GM21529 (cell line): Measurements from ENCODE around the gene HMG20A.
A peak's percentile ranks its signal among the peaks of the same experiment; 100 is the strongest.
"Not testable (repeated sequence)": the region's sequence is repeated elsewhere in the genome, so short reads cannot be mapped to it uniquely, and the experiment has no call there.

Source experiments
- ATAC-seq: cut with Tn5 transposase; IDR thresholded peaks from one replicate; pipeline ENCODE4 v1.9.1; 2021; ENCODE audit not compliant: unreplicated experiment

HMG20A gene

DNA sequence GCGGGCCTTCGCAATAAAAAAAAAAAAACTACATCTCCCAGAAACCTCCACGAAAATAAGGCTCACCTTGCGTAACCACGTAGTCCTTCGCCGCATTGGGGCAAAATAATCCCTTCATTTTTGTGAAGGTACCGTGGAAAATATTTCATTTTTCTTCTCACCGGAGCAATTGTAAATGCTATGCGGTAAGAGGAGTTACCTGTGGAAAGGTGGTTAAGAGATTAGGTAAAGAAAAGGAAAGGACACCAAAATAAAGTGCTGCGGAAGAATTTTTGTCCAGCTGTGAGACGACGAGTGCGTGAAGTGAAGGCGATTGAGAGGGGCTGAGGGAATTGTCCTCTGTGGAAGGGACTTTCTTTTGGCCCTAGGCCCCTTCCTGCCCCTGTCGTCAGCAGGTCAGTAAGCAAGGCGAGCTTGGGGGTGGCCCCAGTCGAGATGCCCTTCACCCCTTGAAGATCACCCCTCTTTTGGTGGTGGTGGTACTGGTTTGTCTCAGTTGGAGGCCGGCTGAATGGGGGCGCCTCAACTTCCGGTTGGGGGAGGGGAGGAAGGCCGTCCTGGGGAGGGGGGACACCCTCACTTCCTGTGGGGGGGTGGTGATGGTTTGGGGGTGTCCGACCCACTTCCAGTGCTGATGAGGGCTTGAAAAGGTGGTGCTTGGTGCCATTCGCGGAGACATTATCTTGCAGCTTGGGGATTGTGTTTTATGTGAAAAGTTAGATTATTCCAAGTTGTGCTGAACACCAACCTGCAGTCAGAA is at the start of gene HMG20A:
Gene HMG20A, plus strand, starts transcription at position 279 of the 760 bp plus-strand sequence. CDS start 37,520 bp downstream, outside the sequence.
- ATAC-seq, result peak; percentile 37

DNA sequence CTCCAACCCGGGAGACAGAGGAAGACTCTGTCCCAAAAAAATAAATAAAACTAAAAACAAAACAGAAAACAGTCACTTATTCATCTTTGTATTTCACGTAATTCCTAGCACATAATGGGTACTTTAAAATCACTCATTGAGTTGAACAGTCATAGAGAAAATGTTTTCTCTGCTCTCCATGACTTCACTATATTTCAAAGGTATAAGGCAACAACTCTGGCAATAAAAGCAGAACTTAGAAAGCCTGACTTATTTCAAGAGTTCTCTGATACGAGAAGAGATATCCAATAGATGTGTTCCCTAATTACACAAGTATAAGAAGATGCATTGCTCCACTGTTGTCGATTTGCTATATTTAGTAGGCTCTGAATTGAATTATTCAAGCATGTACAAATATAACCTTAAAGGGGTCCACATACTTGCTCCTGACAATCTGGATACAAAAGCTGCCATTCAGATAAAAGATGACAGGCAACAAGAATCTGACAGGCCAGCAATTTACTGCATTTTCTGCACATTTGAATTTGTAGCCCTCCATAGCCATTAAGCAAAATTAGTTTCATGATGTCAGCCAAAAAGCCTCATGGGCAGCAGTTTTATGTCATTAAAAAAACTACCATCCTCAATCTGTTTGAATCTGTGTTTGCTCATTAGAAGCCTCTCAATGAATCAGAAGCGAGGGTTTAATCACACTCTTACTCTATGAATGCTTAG is 48.7 kb upstream of the HMG20A start:
- ATAC-seq, result no peak

DNA sequence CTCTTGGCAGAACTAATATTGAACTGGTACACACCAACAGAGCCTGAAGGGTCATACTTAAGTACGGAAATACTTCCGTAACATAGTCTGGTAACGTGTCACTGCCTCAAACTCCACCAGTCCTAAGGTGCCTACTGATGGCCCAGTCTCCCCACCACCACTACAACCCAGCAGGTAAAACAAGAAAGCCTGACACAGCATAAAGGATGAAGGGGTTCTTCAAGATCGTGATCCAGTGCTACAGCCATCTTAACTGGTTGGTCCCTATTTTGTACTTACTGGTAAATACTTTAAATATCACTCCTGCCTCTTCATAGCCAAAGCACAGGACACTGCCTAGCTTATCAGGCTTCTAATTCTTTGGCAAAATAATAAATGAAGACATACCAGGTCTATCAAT is 47.2 kb upstream of the HMG20A start:
- ATAC-seq, result no peak

DNA sequence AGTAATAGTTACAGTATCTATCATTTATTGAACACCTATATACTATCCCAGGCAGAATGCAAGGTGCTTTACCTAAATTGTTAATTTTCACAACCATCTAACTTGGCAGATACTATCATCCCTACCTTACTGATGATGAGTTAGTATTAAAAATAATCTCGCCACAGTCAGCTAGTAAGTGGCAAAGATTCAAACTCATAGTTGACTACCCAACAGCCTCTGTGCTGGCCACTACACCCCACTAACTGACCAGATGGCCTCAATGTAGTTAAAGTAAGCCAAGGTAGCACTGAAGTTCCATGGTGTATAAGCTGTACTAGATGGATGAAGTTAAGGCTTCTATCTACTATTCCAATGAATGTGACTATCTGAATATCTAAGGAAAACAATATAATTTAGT is 45.6 kb upstream of the HMG20A start:
- ATAC-seq, result no peak

DNA sequence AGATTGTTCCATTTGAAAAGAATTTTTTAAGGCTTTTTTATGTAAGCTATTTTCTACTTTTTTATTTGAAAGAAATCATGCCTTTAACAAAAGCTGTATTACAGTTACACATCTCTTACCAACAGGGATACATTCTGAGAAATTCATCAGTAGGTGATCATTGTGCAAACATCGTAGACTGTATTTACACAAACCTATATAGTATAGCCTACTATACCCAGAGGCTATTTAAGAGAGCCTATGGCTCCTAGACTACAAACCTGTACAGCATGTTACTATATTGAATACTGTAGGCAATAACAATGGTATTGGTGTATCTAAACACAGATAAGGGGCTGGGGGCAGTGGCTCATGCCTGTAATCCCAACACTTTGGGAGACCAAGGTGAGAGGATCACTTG is 43.9 kb upstream of the HMG20A start:
- ATAC-seq, result no peak

DNA sequence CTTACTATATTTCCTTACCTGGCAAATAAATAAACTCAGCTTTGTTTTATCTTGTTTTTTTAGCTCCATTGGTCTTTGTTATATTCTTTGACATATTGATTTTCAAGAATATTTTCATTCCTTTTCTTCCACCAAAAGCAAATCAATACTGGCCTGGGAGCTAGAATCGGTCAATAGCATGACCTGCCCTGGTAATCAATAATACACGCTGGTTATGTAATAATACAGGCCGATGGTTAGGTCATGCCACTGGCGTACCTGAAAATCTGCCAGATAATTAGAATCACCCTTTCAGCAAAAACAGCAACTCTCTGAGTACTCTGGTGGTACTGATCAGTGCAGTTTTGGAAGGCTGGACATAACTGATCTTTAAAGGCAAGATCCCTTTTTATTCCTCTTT is 40.7 kb upstream of the HMG20A start:
- no peak for ATAC-seq

DNA sequence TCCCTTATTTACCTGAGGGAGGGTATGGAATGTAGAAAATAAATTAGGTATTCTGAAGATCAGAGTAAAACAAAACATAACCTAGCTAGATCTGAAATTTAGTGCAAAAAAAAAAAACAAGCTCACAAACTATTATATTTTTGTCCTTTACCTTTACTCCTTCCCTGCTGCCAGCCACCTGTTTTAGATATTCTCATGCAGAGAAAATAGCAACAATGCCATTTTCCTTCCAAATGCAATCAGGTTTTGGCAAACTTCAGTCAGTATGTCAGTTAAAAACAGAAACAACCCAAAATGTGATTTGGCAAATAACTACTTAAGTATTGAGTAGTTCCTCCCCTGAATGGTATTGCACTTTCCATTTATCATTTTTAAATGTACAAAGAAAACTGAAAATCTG is 36.6 kb upstream of the HMG20A start:
- ATAC-seq, result no peak

DNA sequence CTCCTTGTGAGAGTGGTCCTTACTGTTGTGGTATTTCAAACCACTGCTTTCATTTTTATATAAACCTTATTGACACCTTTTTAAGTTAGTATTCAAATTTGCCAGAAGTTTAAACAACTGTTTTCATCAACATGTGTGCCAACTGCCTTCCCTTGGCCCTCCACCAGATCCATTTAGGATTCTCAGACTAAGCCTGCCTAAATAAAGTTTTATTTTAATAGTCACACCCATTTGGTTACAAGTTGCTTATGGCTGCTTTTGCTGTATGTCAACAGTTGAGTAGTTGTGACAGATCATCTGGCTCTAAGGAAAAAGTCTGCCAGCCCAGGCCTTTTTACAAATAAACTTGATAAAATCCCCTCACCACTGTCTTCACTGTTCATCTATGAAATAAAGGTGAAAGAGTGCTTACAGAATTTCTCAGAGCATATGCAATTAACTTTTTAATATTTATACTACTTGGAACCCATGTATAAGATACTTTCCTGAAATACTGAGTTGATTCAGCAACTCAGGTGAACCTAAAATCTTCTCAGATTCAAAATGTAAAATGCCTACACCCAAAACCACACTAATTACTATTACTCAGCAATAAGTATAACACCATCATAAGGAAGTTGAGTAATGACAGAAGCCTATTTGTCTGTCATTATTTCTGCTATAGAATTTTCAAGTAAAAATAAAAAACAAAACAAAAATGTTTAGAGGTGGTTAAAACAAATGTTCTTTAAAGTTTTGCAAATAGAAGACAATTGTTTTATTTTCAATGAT is 35.9 kb upstream of the HMG20A start:
- no peak for ATAC-seq

DNA sequence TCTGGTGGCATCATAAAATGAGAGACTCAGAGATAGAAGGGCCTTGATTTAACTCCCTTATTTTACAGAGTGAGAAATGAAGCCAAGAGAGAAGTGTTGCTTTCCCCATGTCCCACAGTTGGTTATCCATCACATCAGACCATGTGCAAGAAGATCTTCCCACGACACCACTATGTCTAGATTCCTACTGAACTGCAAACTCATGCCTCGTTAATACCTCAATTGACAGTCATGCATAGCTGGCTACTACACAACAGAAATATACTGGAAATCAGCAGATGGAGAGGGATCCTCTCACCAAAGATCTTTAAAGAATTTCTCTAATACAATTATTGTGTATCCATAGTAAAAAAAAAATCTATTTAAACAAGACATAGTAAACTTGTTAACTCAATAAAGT is 34.1 kb upstream of the HMG20A start:
- ATAC-seq, result no peak

DNA sequence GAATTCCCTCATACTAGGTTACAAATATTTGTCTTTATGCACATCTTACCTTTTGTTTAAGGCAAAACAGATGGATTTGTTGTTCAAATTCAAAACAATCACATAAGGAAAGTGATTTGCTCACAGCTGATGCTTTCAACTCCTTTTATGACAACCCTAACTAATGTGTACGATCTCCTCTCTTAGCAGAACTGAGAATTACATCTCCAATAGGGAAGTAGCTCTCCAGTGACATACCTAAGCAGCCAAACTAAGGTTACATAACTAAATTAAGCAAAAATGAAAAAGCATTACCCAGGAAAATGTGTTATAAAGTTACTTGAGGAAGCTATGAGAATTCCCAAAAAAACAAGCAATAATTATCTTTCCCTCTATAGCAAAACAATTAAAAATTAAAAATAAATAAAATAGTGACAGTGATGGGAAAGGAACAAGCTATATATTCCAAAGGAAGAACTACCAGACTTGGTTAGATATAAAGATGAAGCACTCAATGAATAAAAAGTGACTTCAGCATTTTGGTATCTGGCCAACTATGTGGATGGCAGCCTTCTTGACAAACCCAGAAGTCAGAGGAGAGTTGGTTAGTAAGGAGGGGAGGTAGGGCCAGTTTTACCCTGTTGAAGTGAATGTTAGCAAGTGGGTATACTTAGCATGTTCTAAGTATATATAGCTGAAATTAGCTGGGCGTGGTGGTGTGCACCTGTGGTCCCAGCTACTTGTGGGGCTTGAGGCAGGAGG is 33.2 kb upstream of the HMG20A start:
- ATAC-seq, result no peak

DNA sequence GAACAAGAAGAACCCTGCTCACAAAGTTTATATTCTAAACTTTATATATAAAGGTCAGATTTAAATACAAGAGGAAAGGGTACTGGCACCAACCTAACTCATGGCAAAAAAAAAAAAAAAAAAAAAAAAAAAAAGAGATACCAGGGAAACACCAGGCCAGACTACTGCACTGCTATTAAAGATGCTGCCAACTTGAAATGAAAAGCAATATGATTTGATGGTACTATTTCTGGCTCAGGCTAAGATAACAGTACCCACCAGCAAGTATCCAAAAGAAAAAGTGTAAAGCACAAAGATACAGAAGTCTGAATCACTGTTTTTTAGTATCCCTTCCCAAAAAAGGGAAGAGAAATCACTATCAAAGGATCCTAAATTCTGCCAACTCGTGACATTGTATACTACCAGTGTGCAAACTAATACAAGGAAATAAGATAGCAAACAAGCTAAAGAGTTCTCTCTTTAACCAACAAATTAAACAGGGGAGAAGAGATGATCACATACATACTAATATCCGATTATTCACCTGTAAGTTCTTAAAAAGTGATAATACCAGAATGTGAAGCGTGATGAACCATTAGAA is 29.2 kb upstream of the HMG20A start:
- ATAC-seq, result no peak

DNA sequence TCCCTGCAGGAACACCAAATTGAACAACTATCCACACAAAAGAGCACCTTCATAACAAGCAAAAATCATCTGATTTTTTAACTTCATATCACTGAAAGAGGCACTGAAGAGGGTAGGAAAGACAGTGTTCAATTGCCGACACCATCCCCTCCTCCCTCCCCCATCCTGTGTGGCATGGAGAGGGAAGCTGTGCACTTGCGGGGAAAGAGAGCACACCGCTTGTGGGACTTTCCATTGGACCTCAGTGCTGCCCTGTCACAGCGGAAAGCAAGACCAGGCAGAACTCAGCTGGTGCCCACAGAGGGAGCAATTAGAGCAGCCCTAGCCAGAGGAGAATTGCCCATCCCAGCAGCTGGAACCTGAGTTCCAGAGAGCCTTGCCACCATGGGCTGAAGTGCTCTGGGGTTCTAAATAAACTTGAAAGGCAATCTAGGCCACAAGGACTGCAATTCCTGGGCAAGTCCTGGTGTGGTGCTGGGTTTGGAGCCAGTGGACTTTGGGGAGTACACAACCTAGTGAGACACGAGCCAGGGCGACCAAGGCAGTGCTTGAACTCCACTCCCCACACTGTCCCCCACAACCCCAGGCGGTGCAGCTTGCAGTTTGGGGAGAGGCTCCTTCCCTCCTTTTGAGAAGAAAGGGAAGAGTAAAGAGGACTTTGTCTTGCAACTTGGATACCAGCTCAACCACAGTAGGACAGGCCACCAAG is 27.8 kb upstream of the HMG20A start:
- ATAC-seq, result no peak

DNA sequence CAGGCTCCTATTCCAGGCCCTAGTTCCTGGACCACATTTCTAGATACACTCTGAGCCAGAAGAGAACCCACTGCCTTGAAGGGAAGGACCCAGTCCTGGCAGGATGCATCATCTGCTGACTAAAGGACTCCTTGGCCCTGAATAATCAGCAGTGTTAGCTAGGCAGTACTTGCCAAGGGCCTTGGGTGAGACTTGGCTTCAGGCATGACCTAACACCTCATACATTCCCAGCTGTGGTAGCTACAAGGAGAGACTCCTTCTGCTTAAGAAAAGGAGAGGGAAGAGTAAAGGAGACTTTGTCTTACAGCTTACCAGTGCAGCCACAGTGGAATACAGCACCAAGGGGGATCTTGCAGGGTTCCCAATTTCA is 27.2 kb upstream of the HMG20A start:
- ATAC-seq, result no peak

DNA sequence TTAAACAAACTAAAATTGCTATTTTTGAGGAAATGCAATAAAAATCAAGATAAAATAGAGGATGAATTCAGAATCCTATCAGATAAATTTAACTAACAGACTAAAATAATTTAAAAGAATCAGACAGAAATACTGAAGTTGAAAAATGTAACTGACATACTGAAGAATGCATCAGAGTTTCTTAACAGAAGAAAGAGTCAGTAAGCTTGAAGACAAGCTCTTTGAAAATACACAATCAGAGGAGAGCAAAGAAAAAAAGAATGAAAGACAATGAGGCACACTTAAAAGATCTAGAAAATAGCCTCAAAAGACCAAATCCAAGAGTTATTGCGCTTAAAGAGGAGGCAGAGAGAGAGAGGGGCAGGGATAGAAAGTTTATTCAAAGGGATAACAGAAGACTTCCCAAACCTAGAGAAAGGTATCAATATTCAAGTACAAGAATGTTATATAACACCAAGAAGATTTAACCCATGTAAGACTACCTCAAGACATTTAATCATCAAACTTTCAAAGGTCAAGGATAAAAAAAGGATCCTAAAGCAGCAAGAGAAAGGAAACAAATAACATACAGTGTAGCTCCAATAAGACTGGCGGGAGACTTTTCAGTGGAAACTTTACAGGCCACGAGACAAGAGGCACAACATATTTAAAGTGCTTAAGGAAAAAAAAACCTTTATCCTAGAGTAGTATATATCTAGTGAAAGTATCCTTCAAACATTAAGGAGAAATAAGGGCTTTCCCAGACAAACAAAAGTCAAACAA is 25.5 kb upstream of the HMG20A start:
- no peak for ATAC-seq

DNA sequence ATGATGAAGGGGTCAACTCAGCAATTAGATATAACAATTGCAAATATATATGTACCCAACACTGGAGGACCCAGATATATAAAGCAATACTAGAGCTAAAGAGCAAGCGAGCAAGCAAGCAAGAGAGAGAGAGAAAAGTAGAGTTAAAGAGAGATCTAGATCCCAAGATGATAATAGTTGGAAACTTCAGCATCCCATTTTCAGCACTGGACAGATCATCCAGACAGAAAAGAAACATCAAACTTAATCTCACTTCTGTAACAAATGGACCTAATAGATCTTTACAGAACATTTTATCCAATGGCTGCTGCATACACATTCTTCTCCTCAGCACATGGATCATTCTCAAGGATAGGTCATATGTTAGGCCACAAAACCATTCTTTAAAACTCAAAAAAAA is 24.0 kb upstream of the HMG20A start:
- no peak for ATAC-seq

DNA sequence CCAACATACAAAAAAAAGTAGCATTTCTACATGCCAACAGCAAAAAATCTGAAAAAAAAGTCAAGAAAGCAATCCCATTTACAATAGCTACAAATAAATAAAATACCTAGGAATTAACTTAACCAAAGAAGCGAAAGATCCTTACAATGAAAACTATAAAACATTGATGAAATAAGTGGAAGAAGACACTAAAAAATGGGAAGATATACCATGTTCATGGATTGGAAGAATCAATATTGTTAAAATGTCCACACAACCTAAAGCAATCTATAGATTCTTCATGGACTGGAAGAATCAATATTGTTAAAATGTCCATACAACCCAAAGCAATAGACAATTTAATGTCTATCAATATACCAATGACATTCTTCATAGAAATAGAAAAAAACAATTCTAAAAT is 21.8 kb upstream of the HMG20A start:
- no peak for ATAC-seq

DNA sequence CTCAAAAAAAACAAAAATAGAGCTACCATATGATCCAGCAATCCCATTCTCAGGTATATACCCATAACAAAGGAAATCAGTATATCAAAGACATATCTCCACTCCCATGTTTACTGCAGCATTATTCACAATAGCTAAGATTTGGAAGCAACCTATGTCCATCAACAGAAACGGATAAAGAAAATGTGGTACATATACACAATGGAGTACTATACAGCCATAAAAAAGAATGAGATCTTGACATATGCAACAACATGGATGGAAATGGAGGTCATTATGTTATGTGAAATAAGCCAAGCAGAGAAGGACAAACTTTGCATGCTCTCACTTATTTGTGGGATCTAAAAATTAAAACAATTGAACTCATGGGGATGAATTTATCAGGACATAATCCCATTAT is 20.4 kb upstream of the HMG20A start:
- ATAC-seq, result no peak

DNA sequence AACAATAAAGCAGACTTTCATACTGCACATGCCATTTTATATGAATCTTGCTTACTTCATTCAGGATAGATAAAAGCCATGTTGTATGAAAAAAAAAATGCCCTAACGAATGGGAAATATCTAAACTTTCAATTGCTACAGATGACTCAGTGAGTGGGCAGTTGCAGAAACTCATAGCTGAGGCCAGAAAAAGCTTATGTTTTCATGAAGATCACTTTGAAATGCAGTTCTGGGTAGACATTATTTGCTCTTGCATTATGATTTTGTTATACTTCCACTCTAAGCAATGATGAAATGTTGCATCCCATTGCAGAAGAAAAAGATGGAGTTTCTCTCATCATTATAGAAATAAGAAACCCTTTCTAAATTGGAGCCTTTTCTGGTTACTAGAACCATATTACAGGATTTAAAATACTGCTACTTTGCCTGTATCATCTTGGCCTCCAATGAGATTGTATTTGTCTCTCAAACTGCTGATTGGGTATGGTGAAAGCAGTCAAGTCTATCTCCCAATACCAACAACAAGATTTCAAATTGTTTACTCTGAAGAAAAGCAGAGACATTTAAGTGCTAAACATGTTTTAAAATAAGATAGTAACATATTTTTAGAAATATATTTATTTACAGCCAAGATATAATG is 17.8 kb upstream of the HMG20A start:
- no peak for ATAC-seq

DNA sequence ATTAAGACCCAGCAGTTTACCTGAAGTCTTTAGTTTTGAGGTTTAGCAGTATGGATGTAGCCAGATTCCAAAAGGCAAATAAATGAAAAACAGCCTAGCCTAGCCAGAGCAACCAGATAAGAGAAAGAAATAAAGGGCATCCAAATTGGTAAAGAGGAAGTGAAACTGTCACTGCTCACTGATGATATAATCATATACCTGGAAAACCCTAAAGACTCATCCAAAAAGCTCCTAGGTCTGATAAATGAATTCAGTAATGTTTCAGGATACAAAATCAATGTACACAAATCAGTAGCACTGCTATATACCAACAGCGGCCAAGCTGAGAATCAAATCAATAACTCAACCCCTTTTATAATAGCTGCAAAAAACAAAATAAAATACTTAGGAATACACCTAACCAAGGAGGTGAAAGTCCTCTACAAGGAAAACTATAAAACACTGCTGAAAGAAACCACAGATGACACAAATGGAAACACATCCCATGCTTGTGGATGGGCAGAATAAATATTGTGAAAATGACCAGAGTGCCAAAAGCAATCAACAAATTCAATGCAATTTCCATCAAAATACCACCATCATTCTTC is 14.4 kb upstream of the HMG20A start:
- ATAC-seq, result not testable (repeated sequence)
